Kidney (tissue), 14 donors: Measurements from ENCODE around the gene CYB5R3. TPM values are rescaled to one million over a fixed set of nuclear protein-coding genes. Genes with fewer than 3 reads are reported as not detected.

Experiments used
- DNase-seq, 5 donors: peaks; one replicate each; pipeline ENCODE4 v3.0.0-alpha.2; 2013 to 2020
- FAIRE-seq: peaks from 2 replicates; lab custom pipeline; 2012; peaks lifted over from hg19 to GRCh38; lab: Jason Lieb, UNC
- H3K27ac ChIP-seq, 2 donors: one replicate each; pipeline ENCODE4 v1.7.0; 2013; ENCODE audit warnings: low read depth in 2 of 2, low read length in 2 of 2, inconsistent platforms in 1 of 2
- H3K27me3 ChIP-seq: one replicate; pipeline ENCODE4 v1.7.1; 2013; ENCODE audit warnings: low read length, inconsistent platforms; ENCODE audit not compliant: control insufficient read depth, insufficient read depth
- H3K36me3 ChIP-seq, 3 donors: one replicate each; pipeline versions ENCODE4 v1.7.0 to v1.7.1; 2013; ENCODE audit warnings: low read length in 3 of 3, control low read depth in 1 of 3, inconsistent platforms in 1 of 3; ENCODE audit not compliant: insufficient read depth in 3 of 3, control insufficient read depth in 2 of 3
- H3K4me1 ChIP-seq, 3 donors: one replicate each; pipeline versions ENCODE4 v1.7.0 to v1.7.1; 2013; ENCODE audit warnings: low read length in 3 of 3, inconsistent platforms in 1 of 3, low read depth in 1 of 3; ENCODE audit not compliant: control insufficient read depth in 2 of 3, insufficient read depth in 2 of 3
- H3K4me3 ChIP-seq, 3 donors: one replicate each; pipeline versions ENCODE4 v1.7.0 to v1.8.1; 2013; ENCODE audit warnings: low read length in 3 of 3, control low read depth in 1 of 3, inconsistent platforms in 1 of 3
- H3K9ac ChIP-seq, 3 donors: one replicate each; pipeline versions ENCODE4 v1.7.0 to v1.7.1; 2013; ENCODE audit warnings: low read length in 3 of 3, control low read depth in 1 of 3, inconsistent platforms in 1 of 3
- H3K9me3 ChIP-seq, 3 donors: one replicate each; pipeline versions ENCODE4 v1.7.0 to v1.7.1; 2013; ENCODE audit warnings: low read length in 3 of 3, control low read depth in 1 of 3, inconsistent platforms in 1 of 3; ENCODE audit not compliant: control insufficient read depth in 2 of 3, insufficient read depth in 1 of 3
- intact Hi-C: fragments of 100-400 bp; cut with DNase I; formaldehyde crosslinking; loops from one replicate; pipeline ENCODE4 v1.11.1; 2022
- polyA plus RNA-seq: library from polyadenylated mRNA; stranded (reverse); fragments of 350-450 nt; fragmentation: Illumina TruSeq; extraction: RNeasy Lipid Tissue Mini Kit (QIAGEN cat#74804); gene quantifications from one replicate; pipeline ENCODE4 v1.2.3, GENCODE V29; 2014; ENCODE audit warnings: low read depth, low replicate concordance; ENCODE audit not compliant: insufficient read depth
- total RNA-seq: library from RNA; stranded (reverse); fragmentation: NEBNext Ultra II Directional; extraction: Animal tissue kit (Norgen Biotek cat#: 25700); gene quantifications from one replicate; pipeline ENCODE4 v1.2.1, GENCODE V29; 2021
- TF ChIP-seq, protein P1 (sequence below): IDR thresholded peaks from 3 replicates; pipeline ENCODE4 v1.5.1; 2012; ENCODE audit warnings: mild to moderate bottlenecking, moderate library complexity, borderline replicate concordance; ENCODE audit not compliant: insufficient read depth; ENCODE audit errors: extremely low read depth
- donor health status: control.
- donor health status: control.
- donor health status: control.
- donor health status: control.
- donor health status: control.
- donor health status: DM: yes; HTN: yes; CAD: no.
- donor health status: Normal renal cell carcinoma (clear cell type).

The CYB5R3 gene
- total and polyA plus RNA-seq, 2 donors from 2014 or later, result 287 to 426 TPM

DNA sequence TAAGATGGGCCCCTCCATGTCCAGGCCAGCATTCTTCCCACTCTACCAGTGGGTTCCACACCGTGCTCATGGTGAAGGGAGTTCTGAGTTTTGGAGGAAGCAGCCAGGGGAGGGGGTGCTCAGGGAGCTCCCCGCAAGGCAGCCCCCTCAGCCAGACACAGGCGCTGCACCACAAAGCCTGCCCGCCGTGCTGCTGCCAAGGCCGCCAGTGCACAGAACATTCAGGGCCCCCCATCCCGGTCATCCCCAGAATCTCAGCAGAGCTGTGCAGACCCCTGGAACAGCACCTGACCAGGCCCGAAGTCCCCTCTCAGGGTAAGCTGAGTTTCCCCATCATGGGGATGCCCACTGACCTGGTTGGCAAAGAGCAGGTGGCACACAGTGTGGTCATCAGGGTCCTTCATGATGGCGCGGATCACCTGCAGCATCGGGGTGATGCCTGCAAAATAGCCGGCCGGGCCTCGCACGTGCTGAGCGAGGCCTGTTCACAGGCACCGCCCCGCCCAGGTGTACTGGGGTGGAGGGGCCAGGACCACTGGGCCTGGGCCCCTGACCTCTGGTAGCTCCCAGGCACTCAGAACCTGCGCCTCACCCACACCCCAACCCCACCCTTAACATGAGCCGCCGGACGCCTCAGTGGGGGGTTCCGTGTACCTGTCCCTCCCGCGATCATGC is 22.1 kb downstream of the CYB5R3 start:
- Histone ChIP-seq H3K36me3 (peaks cover 3 to 38% (median 20%) of the 10 kb centered on the region in 3 donors), H3K4me1 (peaks cover 0 to 4% (median 0%) of the 10 kb centered on the region in 3 donors), H3K27me3 (no peaks in the 10 kb centered on the region), H3K4me3 (no peak overlapping the region), H3K9ac (no peak overlapping the region), H3K27ac (no peak overlapping the region), H3K9me3 (no peaks in the 10 kb centered on the region)
- DNase-seq (no peak), FAIRE-seq (no peak)
- TF ChIP-seq, protein P1, sequence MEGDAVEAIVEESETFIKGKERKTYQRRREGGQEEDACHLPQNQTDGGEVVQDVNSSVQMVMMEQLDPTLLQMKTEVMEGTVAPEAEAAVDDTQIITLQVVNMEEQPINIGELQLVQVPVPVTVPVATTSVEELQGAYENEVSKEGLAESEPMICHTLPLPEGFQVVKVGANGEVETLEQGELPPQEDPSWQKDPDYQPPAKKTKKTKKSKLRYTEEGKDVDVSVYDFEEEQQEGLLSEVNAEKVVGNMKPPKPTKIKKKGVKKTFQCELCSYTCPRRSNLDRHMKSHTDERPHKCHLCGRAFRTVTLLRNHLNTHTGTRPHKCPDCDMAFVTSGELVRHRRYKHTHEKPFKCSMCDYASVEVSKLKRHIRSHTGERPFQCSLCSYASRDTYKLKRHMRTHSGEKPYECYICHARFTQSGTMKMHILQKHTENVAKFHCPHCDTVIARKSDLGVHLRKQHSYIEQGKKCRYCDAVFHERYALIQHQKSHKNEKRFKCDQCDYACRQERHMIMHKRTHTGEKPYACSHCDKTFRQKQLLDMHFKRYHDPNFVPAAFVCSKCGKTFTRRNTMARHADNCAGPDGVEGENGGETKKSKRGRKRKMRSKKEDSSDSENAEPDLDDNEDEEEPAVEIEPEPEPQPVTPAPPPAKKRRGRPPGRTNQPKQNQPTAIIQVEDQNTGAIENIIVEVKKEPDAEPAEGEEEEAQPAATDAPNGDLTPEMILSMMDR, result no peak
- intact Hi-C loops, result no loop called here

DNA sequence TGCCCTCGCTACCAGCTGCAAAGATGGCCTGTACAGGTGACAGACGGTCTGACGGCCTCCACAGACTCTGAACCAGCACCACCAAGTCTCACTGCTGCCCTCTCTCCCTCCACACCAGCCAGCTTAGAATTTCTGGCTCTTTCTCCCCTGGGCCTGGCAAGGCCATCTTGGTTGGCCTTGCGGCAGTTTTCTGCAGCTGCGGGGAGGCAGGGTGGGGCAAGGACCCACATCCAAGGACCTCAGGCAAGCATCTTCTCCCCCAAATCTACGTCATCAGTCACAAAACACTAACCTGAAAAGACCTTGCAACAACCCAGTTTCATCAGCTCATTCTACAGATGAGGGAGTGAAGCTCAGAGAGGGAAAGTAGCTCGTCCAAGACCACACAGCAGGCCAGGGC is 22.8 kb downstream of the CYB5R3 start:
- Histone ChIP-seq H3K27me3 (no peaks in the 10 kb centered on the region), H3K27ac (no peak overlapping the region), H3K4me1 (peaks cover 0 to 5% (median 0%) of the 10 kb centered on the region in 3 donors), H3K9me3 (no peaks in the 10 kb centered on the region), H3K4me3 (no peak overlapping the region), H3K9ac (no peak overlapping the region), H3K36me3 (peaks cover 3 to 32% (median 17%) of the 10 kb centered on the region in 3 donors)
- FAIRE-seq (no peak), DNase-seq (no peak)
- intact Hi-C loops, result no loop called here
- TF ChIP-seq, protein P1, result no peak

DNA sequence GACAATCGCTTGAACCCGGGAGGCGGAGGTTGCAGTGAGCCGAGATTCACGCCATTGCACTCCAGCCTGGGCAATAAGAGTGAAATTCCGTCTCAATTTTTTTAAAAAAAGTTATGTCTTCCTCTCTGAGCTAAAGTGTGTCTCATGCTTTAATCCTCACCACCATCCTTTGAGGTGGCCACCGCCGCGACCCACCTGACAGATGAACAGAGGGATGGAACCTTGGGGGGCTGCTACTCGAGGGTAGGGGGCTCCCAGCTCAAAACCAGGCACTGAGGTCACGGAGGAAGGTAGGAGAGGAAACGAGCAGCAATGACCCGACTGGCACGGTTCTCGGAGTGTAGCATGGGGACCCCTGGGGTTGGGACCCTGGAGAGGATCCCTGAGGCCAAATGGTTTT is 23.8 kb downstream of the CYB5R3 start:
- H3K9me3 ChIP-seq, result no peaks in the 10 kb centered on the region
- H3K27me3 ChIP-seq, result no peaks in the 10 kb centered on the region
- H3K4me3 ChIP-seq, result no peak overlapping the region
- intact Hi-C loops, result no loop called here
- peaks cover 3 to 27% (median 14%) of the 10 kb centered on the region in 3 donors for H3K36me3 ChIP-seq
- no peak for FAIRE-seq
- H3K27ac ChIP-seq, result no peak overlapping the region
- no peak overlapping the region for H3K9ac ChIP-seq
- TF ChIP-seq, protein P1, result no peak
- H3K4me1 ChIP-seq, result peaks cover 0 to 5% (median 0%) of the 10 kb centered on the region in 3 donors
- DNase-seq, result no peak
